Stomach (tissue), 4 donors: ENCODE measurements around the gene SLC4A11.

Source experiments
- EP300 ChIP-seq: sonication (generic); formaldehyde crosslinking; IDR thresholded peaks from one replicate; pipeline ENCODE4 v1.6.1; 2017; ENCODE audit warnings: antibody characterized with exemption
- POLR2A ChIP-seq, 4 donors: fragments of 450-650 bp; IDR thresholded peaks; one replicate each; pipeline ENCODE4 v1.6.1; 2016; ENCODE audit warnings: antibody characterized with exemption in 4 of 4, control low read depth in 2 of 4, mild to moderate bottlenecking in 1 of 4, moderate library complexity in 1 of 4
- POLR2AphosphoS5 ChIP-seq, 3 donors: sonication (generic); formaldehyde crosslinking; IDR thresholded peaks; one replicate each; pipeline ENCODE4 v1.6.1; 2016; ENCODE audit warnings: antibody characterized with exemption in 3 of 3
- TF ChIP-seq, protein P1 (sequence below), 7 experiments: fragments of 450-650 bp in 4 of 7; fragments of 200-600 bp in 3 of 7; sonication (generic) in 3 of 7; IDR thresholded peaks; one replicate each; pipeline ENCODE4 v1.5.1; 2016 to 2019; ENCODE audit warnings: antibody characterized with exemption in 7 of 7, control low read depth in 2 of 7, mild to moderate bottlenecking in 1 of 7

DNA sequence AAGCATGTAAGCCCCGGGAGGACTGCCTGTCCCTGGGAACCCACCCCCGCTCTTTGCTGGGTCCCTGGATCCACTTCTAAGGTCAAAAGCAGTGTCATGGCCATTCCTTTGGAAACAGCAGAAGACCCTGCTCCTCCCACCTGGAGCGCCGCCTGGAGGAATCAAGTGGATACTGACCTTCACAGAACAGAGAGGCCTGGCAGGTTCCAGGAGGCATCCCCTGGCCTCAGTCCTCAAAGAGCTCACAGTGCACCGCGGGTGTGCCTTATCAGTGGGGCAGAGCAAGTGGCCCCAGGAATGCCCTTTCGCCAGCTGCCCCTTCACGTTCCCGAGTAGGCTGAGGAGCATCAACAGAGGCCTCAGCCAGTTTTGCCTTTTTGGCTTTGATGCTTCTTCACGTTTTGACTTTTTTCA is 11.1 kb upstream of the SLC4A11 start:
- TF ChIP-seq, protein P1, sequence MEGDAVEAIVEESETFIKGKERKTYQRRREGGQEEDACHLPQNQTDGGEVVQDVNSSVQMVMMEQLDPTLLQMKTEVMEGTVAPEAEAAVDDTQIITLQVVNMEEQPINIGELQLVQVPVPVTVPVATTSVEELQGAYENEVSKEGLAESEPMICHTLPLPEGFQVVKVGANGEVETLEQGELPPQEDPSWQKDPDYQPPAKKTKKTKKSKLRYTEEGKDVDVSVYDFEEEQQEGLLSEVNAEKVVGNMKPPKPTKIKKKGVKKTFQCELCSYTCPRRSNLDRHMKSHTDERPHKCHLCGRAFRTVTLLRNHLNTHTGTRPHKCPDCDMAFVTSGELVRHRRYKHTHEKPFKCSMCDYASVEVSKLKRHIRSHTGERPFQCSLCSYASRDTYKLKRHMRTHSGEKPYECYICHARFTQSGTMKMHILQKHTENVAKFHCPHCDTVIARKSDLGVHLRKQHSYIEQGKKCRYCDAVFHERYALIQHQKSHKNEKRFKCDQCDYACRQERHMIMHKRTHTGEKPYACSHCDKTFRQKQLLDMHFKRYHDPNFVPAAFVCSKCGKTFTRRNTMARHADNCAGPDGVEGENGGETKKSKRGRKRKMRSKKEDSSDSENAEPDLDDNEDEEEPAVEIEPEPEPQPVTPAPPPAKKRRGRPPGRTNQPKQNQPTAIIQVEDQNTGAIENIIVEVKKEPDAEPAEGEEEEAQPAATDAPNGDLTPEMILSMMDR (IDR thresholded peaks at IDR 0.05): no peak
- TF ChIP-seq POLR2A (IDR thresholded peaks at IDR 0.05): no peak
- no peak for TF ChIP-seq POLR2AphosphoS5 (IDR thresholded peaks at IDR 0.05)
- no peak for TF ChIP-seq EP300
